LNCaP clone FGC (cell line): ENCODE measurements around the gene MAP3K14.
"Not testable (repeated sequence)": the region's sequence is repeated elsewhere in the genome, so short reads cannot be mapped to it uniquely, and the experiment has no call there.

Experiments
- DNase-seq: peaks from one replicate; pipeline ENCODE4 v3.0.0-alpha.2; 2011; ENCODE audit warnings: low read depth
- H3K4me3 ChIP-seq: 2 replicates; pipeline ENCODE4 v1.5.1; 2011; ENCODE audit warnings: mild to moderate bottlenecking, low read depth, low read length, control low read depth
- TF ChIP-seq, protein P1 (sequence below): IDR thresholded peaks from 2 replicates; pipeline ENCODE4 v1.5.1; 2012; ENCODE audit warnings: mild to moderate bottlenecking; ENCODE audit not compliant: control insufficient read depth, insufficient read depth; ENCODE audit errors: extremely low read depth

Gene MAP3K14

DNA sequence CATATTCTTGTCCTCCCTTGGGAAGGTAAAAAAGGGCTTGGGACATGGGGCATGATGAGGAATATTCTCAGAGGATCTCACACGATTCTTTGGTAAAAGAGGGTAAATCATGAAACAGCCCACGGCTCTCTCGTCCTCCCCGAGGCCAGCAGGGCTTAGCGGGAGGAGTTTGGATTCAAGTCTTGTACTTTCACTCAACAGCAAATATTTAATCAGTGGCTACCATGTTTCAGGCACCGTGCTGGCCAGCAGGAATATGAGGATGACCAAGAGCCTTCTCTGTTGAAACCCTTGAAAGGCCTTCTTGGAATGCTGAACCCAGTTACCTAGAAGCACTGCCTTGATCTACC, 8.8 kb downstream of the MAP3K14 start:
- TF ChIP-seq, protein P1, sequence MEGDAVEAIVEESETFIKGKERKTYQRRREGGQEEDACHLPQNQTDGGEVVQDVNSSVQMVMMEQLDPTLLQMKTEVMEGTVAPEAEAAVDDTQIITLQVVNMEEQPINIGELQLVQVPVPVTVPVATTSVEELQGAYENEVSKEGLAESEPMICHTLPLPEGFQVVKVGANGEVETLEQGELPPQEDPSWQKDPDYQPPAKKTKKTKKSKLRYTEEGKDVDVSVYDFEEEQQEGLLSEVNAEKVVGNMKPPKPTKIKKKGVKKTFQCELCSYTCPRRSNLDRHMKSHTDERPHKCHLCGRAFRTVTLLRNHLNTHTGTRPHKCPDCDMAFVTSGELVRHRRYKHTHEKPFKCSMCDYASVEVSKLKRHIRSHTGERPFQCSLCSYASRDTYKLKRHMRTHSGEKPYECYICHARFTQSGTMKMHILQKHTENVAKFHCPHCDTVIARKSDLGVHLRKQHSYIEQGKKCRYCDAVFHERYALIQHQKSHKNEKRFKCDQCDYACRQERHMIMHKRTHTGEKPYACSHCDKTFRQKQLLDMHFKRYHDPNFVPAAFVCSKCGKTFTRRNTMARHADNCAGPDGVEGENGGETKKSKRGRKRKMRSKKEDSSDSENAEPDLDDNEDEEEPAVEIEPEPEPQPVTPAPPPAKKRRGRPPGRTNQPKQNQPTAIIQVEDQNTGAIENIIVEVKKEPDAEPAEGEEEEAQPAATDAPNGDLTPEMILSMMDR = no peak
- no peak for DNase-seq
- no peak overlapping the region for H3K4me3 ChIP-seq

DNA sequence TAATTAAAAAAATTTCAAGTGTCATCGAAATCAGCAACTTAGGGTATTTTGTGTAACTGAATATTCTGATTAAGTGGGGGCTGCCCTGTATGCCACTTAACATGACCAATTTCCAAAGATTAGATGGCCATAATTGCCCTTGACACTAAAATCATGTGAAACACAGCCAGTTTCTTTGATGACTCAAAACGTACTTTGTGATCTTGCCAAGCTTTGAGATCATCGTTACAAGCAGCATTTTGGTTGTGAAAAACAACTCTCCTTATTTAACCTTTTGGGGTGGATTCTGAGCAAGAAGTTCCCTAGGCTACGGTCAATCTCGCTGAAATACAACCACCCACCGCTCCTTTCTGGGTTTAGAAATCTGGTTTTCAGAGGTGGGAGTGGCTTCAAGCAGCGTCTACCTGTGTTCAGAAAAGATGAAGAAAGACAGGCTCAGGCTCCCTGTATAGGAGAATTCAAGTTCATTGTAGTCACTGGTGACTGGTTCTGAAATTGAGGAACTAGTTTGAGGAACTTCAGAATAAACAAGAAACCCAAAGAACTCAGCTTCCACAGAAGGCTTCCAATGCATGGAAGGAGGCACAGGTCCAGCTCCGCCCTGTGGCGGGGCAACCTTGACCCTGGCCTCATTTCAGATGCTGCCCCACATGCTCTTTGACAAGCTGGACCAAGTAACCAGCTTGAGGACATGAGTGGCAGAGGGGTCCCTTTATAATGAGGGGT, 9.4 kb downstream of the MAP3K14 start:
- H3K4me3 ChIP-seq = no peak overlapping the region
- TF ChIP-seq, protein P1 = no peak
- DNase-seq = no peak

GRCh38 chr17:45306623-45307022, 10.2 kb downstream of the MAP3K14 start:
- no peak for DNase-seq
- H3K4me3 ChIP-seq = no peak overlapping the region
- TF ChIP-seq, protein P1 = no peak

DNA sequence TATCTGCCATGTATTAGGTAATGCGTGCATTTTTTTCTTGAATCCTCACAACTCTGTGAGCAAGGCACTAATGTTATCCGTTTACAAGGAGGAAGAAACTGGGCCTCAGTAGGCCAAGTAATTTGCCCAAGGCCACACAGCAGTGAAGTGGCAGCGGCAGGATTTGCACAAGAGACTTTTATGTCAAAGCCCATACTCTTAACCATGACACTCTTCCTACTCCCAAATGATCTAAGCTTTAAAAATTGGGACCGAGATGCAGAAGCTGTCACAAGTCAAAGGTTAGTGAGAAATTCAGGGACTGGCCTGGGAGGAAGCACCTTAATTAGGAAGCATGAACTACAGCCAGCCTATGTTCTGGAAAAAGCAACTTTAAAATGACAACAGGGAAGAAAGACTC, 10.7 kb downstream of the MAP3K14 start:
- DNase-seq = no peak
- TF ChIP-seq, protein P1 = no peak
- H3K4me3 ChIP-seq = no peak overlapping the region

GRCh38 chr17:45305530-45306087, 11.2 kb downstream of the MAP3K14 start:
- no peak overlapping the region for H3K4me3 ChIP-seq
- TF ChIP-seq, protein P1 = no peak
- no peak for DNase-seq

- no peak for DNase-seq
- TF ChIP-seq, protein P1 = no peak
- no peak overlapping the region for H3K4me3 ChIP-seq
Observed at GRCh38 chr17:45302649-45303173, 14.1 kb downstream of the MAP3K14 start.

- DNase-seq, H3K4me3 ChIP-seq: not testable (repeated sequence)
Observed at GRCh38 chr17:45302220-45302619, 14.6 kb downstream of the MAP3K14 start.
